ENCODE measurements around the gene PKP2. TPM values are rescaled to one million over a fixed set of nuclear protein-coding genes. Genes with fewer than 3 reads are reported as not detected.
"Not testable (repeated sequence)": the region's sequence is repeated elsewhere in the genome, so short reads cannot be mapped to it uniquely, and the experiment has no call there.

The PKP2 gene
- total and polyA plus RNA-seq, 11 donors = 111 to 576 (median 368) TPM

DNA sequence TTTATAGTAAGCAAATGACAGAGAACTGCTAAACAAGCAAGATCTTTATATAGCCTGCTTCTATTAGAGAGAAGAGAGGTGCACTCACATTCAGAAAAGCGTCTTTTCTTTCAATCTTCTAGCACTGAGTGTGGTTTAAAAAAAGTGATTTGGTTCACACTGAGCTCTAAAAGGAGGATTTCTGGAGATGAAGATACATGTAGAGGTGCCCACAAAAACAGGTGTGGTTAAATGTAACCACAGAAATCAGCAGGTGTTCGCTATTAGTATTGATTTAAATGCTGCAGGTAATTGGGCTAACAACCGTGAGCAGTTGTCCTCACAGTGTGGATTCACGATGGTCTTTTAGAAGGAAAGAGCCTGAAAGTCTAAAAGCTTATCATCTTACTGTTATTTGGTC, 10.7 kb downstream of the PKP2 start:
- Histone ChIP-seq H3K36me3 (no peaks in the 10 kb centered on the region), H3K4me3 (peak overlapping the region in 1 of 12 donors; percentile 7), H3K27ac (peak overlapping the region in 9 of 12 donors; percentile 7 to 90 (median 53)), H3K4me1 (peaks cover 0 to 66% (median 8%) of the 10 kb centered on the region in 12 donors), H3K27me3 (no peaks in the 10 kb centered on the region), H3K9me3 (no peaks in the 10 kb centered on the region)
- DNase-seq (no peak), ATAC-seq (no peak)
- TF ChIP-seq, protein P1, sequence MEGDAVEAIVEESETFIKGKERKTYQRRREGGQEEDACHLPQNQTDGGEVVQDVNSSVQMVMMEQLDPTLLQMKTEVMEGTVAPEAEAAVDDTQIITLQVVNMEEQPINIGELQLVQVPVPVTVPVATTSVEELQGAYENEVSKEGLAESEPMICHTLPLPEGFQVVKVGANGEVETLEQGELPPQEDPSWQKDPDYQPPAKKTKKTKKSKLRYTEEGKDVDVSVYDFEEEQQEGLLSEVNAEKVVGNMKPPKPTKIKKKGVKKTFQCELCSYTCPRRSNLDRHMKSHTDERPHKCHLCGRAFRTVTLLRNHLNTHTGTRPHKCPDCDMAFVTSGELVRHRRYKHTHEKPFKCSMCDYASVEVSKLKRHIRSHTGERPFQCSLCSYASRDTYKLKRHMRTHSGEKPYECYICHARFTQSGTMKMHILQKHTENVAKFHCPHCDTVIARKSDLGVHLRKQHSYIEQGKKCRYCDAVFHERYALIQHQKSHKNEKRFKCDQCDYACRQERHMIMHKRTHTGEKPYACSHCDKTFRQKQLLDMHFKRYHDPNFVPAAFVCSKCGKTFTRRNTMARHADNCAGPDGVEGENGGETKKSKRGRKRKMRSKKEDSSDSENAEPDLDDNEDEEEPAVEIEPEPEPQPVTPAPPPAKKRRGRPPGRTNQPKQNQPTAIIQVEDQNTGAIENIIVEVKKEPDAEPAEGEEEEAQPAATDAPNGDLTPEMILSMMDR (IDR thresholded peaks at IDR 0.05) = no peak
- TF ChIP-seq POLR2A (IDR thresholded peaks at IDR 0.05) = no peak
- intact Hi-C loops (cut with DNase I) = loop anchor here in 1 of 10 donors (5.0 kb wide), 1 partner anchor 34 kb away; no protein-coding TSS in a partner anchor
- WGBS, 4 donors = 46 to 59% (median 53%) methylated on average over 4 of the region's 4 CpGs

- no peak for TF ChIP-seq POLR2A (IDR thresholded peaks at IDR 0.05)
- Histone ChIP-seq H3K4me1 (peaks cover 0 to 73% (median 9%) of the 10 kb centered on the region in 12 donors), H3K27me3 (no peaks in the 10 kb centered on the region), H3K9me3 (no peaks in the 10 kb centered on the region), H3K4me3 (no peak overlapping the region), H3K36me3 (no peaks in the 10 kb centered on the region), H3K27ac (peak overlapping the region in 9 of 12 donors; percentile 7 to 90 (median 53))
- ATAC-seq (no peak), DNase-seq (no peak)
- 62 to 77% (median 73%) methylated on average over 4 of the region's 4 CpGs for WGBS, 4 donors
- intact Hi-C loops (cut with DNase I) = loop anchor here in 1 of 10 donors (5.0 kb wide), 1 partner anchor 33 kb away; no protein-coding TSS in a partner anchor
Observed at GRCh38 chr12:32884962-32885361, 11.6 kb downstream of the PKP2 start.

DNA sequence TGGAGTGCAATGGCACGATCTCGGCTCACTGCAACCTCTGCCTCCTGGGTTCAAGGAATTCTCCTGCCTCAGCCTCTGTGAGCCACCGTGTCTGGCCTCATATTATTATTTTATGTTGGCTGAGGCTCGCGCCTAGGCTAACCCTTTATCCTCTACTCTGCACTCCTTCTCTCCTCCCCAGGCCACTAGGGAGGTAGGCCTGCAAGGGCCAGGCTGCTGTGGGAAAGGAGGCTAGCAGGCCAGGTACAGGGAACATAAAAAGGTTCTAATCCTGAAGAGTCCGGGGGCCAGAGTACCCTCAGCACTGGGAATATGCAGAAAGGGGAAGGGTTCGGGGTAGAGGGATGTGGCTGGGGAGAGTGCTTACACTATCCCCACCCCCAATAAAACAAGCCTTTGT, 14.9 kb downstream of the PKP2 start:
- intact Hi-C loops (cut with DNase I) = no loop called here
- ATAC-seq (no peak), DNase-seq (no peak)
- Histone ChIP-seq H3K27me3 (no peaks in the 10 kb centered on the region), H3K4me3 (peak overlapping the region in 1 of 12 donors; percentile 6), H3K9me3 (no peaks in the 10 kb centered on the region), H3K4me1 (peaks cover 0 to 67% (median 11%) of the 10 kb centered on the region in 12 donors), H3K36me3 (peaks cover 0 to 6% (median 0%) of the 10 kb centered on the region in 9 donors), H3K27ac (peak overlapping the region; percentile 54 to 97 (median 86))
- TF ChIP-seq, protein P1 (IDR thresholded peaks at IDR 0.05) = no peak
- TF ChIP-seq POLR2A (IDR thresholded peaks at IDR 0.05) = no peak
- WGBS, 4 donors = 50 to 57% (median 56%) methylated on average over 7 of the region's 7 CpGs

GRCh38 chr12:32881107-32881506, 15.5 kb downstream of the PKP2 start:
- intact Hi-C loops (cut with DNase I) = no loop called here
- H3K27ac ChIP-seq = peak overlapping the region; percentile 54 to 97 (median 86)
- ATAC-seq (peak in 1 of 4 donors; percentile 45), DNase-seq (peak in 2 of 5 donors; percentile 41 to 54)
- 21 to 25% (median 22%) methylated on average over 3 of the region's 3 CpGs for WGBS, 4 donors
- peaks cover 0 to 67% (median 11%) of the 10 kb centered on the region in 12 donors for H3K4me1 ChIP-seq
- no peak overlapping the region for H3K4me3 ChIP-seq
- no peaks in the 10 kb centered on the region for H3K9me3 ChIP-seq
- no peak for TF ChIP-seq POLR2A (IDR thresholded peaks at IDR 0.05)
- H3K27me3 ChIP-seq = no peaks in the 10 kb centered on the region
- H3K36me3 ChIP-seq = peaks cover 0 to 7% (median 0%) of the 10 kb centered on the region in 9 donors

DNA sequence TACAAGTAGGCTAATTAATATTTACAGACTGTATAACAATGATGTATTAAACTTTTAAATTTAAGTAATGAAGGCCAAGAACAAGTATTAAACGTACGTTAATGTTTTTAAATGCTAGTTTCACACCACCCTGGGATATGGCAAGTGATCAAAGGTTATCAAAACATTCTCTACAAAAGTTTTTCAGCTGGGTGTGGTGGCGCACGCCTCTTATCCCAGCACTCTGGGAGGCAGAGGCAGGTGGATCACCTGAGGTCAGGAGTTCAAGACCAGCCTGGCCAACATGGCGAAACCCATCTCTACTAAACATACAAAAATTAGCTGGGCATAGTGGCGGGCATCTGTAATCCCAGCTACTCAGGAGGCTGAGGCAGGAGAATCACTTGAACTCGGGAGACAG, 17.5 kb downstream of the PKP2 start:
- Histone ChIP-seq H3K4me1 (peaks cover 0 to 71% (median 12%) of the 10 kb centered on the region in 12 donors), H3K4me3 (peak overlapping the region in 3 of 12 donors; percentile 0 to 50 (median 28)), H3K36me3 (peaks cover 0 to 15% (median 0%) of the 10 kb centered on the region in 9 donors), H3K27ac (peak overlapping the region; percentile 68 to 97 (median 86))
- H3K9me3 ChIP-seq, H3K27me3 ChIP-seq, ATAC-seq: not testable (repeated sequence)
- intact Hi-C loops (cut with DNase I) = loop anchor here in 5 of 10 donors (2.0 to 5.0 kb wide), 3 partner anchors 16 to 57 kb away; no protein-coding TSS in a partner anchor
- 63 to 72% (median 66%) methylated on average over 7 of the region's 7 CpGs for WGBS, 4 donors
- DNase-seq = peak in 1 of 5 donors; percentile 16
